Left ventricle myocardium inferior (tissue), 1 donor: Measurements from ENCODE around the gene TBRG4. TPM values are rescaled to one million over a fixed set of nuclear protein-coding genes. Genes with fewer than 3 reads are reported as not detected.
A peak's percentile ranks its signal among the peaks of the same experiment; 100 is the strongest.

Experiments used
- DNase-seq: peaks from one replicate; pipeline ENCODE4 v3.0.0-alpha.2; 2020
- H3K27ac ChIP-seq: fragments of 200-600 bp; replicated peaks from 2 replicates; pipeline ENCODE4 v1.8.0; 2021
- H3K27me3 ChIP-seq: fragments of 200-600 bp; 2 replicates; pipeline ENCODE4 v1.8.0; 2021; ENCODE audit warnings: low read depth
- H3K36me3 ChIP-seq: fragments of 200-600 bp; 2 replicates; pipeline ENCODE4 v1.8.0; 2021
- H3K4me1 ChIP-seq: fragments of 200-600 bp; 2 replicates; pipeline ENCODE4 v1.8.0; 2021
- H3K4me3 ChIP-seq: fragments of 200-600 bp; 2 replicates; pipeline ENCODE4 v1.8.0; 2021; ENCODE audit warnings: mild to moderate bottlenecking, moderate library complexity
- H3K9me3 ChIP-seq: fragments of 200-600 bp; replicated peaks from 2 replicates; pipeline ENCODE4 v1.8.0; 2021
- CTCF ChIP-seq: fragments of 200-600 bp; IDR thresholded peaks from 2 replicates; pipeline ENCODE4 v1.8.0; 2021; ENCODE audit warnings: antibody characterized with exemption, mild to moderate bottlenecking, borderline replicate concordance
- intact Hi-C: fragments of 100-400 bp; cut with micrococcal nuclease; formaldehyde crosslinking; loops from one replicate; pipeline ENCODE4 v1.11.0; 2022
- total RNA-seq: library from RNA; stranded (reverse); fragmentation: NEBNext Ultra II Directional; extraction: Animal tissue kit (Norgen Biotek cat#: 25700); gene quantifications from one replicate; pipeline ENCODE4 v1.2.1, GENCODE V29; 2021
- donor health status: DM: no; HTN: yes; CAD: no; lungs with severe emphysema.

TBRG4 gene
- total RNA-seq, 1 donor from 2014 or later = 79.3 TPM

- H3K4me3 ChIP-seq = no peak overlapping the region
- no peaks in the 10 kb centered on the region for H3K27me3 ChIP-seq
- no peak for TF ChIP-seq CTCF
- peaks cover 90% of the 10 kb centered on the region for H3K36me3 ChIP-seq
- intact Hi-C loops = no loop called here
- H3K4me1 ChIP-seq = peaks cover 68% of the 10 kb centered on the region
- no peak for DNase-seq
- peak overlapping the region; percentile 1 for H3K27ac ChIP-seq
- no peaks in the 10 kb centered on the region for H3K9me3 ChIP-seq
Measured at GRCh38 chr7:45104844-45105587, 6.5 kb downstream of the TBRG4 start.

GRCh38 chr7:45103958-45104843 is 7.3 kb downstream of the TBRG4 start:
- TF ChIP-seq CTCF = no peak
- Histone ChIP-seq H3K9me3 (no peaks in the 10 kb centered on the region), H3K36me3 (peaks cover 98% of the 10 kb centered on the region), H3K27ac (no peak overlapping the region), H3K27me3 (no peaks in the 10 kb centered on the region), H3K4me1 (peaks cover 63% of the 10 kb centered on the region), H3K4me3 (no peak overlapping the region)
- no peak for DNase-seq
- intact Hi-C loops = no loop called here

- H3K27ac ChIP-seq = no peak overlapping the region
Measured at GRCh38 chr7:45102785-45103712, 8.4 kb downstream of the TBRG4 start.

GRCh38 chr7:45101748-45102147 is 9.7 kb downstream of the TBRG4 start:
- no peak overlapping the region for H3K4me3 ChIP-seq
- H3K27ac ChIP-seq = no peak overlapping the region
- intact Hi-C loops = no loop called here
- H3K9me3 ChIP-seq = no peaks in the 10 kb centered on the region
- no peak for DNase-seq
- H3K36me3 ChIP-seq = peaks cover 84% of the 10 kb centered on the region
- no peak for TF ChIP-seq CTCF
- no peaks in the 10 kb centered on the region for H3K27me3 ChIP-seq
- peaks cover 39% of the 10 kb centered on the region for H3K4me1 ChIP-seq

More at GRCh38 chr7:45102785-45103712, 8.4 kb downstream of the TBRG4 start:
- Histone ChIP-seq H3K4me1 (peaks cover 52% of the 10 kb centered on the region), H3K27me3 (no peaks in the 10 kb centered on the region), H3K36me3 (peaks cover 96% of the 10 kb centered on the region), H3K9me3 (no peaks in the 10 kb centered on the region), H3K4me3 (no peak overlapping the region)
- intact Hi-C loops = no loop called here
- no peak for DNase-seq
- no peak for TF ChIP-seq CTCF
